Osteoblast (primary cell): ENCODE measurements around the gene EFHC1. TPM values are rescaled to one million over a fixed set of nuclear protein-coding genes. Genes with fewer than 3 reads are reported as not detected.

Experiments
- DNase-seq: peaks from one replicate; pipeline ENCODE4 v3.0.0; 2011; ENCODE audit warnings: low spot score, mixed read lengths; ENCODE audit not compliant: insufficient read length; ENCODE audit errors: missing footprints
- H2AFZ ChIP-seq: 2 replicates; pipeline ENCODE4 v1.6.0; 2011; ENCODE audit warnings: mild to moderate bottlenecking, low read length
- H3K27ac ChIP-seq: 2 replicates; pipeline ENCODE4 v1.5.1; 2011; ENCODE audit warnings: mild to moderate bottlenecking, low read depth, low read length, moderate library complexity
- H3K27me3 ChIP-seq: 2 replicates; pipeline ENCODE4 v1.6.0; 2012; ENCODE audit warnings: mild to moderate bottlenecking, control low read depth, inconsistent platforms, low read length, moderate library complexity; ENCODE audit not compliant: insufficient read depth
- H3K36me3 ChIP-seq: 2 replicates; pipeline ENCODE4 v1.5.1; 2011; ENCODE audit warnings: mild to moderate bottlenecking, low read length, control low read depth, moderate library complexity; ENCODE audit not compliant: insufficient read depth
- H3K4me1 ChIP-seq: 2 replicates; pipeline ENCODE4 v1.5.1; 2011; ENCODE audit warnings: mild to moderate bottlenecking, low read length, control low read depth, moderate library complexity; ENCODE audit not compliant: insufficient read depth
- H3K4me2 ChIP-seq: 2 replicates; pipeline ENCODE4 v1.6.0; 2011; ENCODE audit warnings: mild to moderate bottlenecking, low read length; ENCODE audit not compliant: insufficient read depth
- H3K4me3 ChIP-seq: fragments of 200-600 bp; sonication (generic); 3 replicates; pipeline ENCODE4 v1.5.1; 2012; ENCODE audit warnings: mild to moderate bottlenecking, low read length, inconsistent platforms; ENCODE audit not compliant: insufficient read depth
- H3K79me2 ChIP-seq: 2 replicates; pipeline ENCODE4 v1.6.0; 2012; ENCODE audit warnings: mild to moderate bottlenecking, low read length, control low read depth, inconsistent platforms; ENCODE audit not compliant: insufficient read depth
- H3K9me3 ChIP-seq: 2 replicates; pipeline ENCODE4 v1.5.1; 2011; ENCODE audit warnings: low read depth, low read length, control low read depth
- H4K20me1 ChIP-seq: 2 replicates; pipeline ENCODE4 v1.6.0; 2012; ENCODE audit warnings: mild to moderate bottlenecking, low read length, control low read depth; ENCODE audit not compliant: insufficient read depth
- CTCF ChIP-seq: IDR thresholded peaks from 2 replicates; pipeline ENCODE4 v1.5.1; 2011; ENCODE audit warnings: mild to moderate bottlenecking, low read depth, low read length, moderate library complexity; ENCODE audit errors: extremely low read depth
- total RNA-seq: library from RNA; depleted of rRNA; stranded (reverse); fragments of >200 nt; gene quantifications from 2 replicates; pipeline ENCODE4 v1.2.3, GENCODE V29; 2012

The EFHC1 gene
- total RNA-seq, 1 donor = 31.1 TPM

GRCh38 chr6:52548353-52548713 lies 128.2 kb downstream of the EFHC1 start:
- TF ChIP-seq CTCF = no peak
- Histone ChIP-seq H3K36me3 (peaks cover 47% of the 10 kb centered on the region), H3K79me2 (peaks cover 99% of the 10 kb centered on the region), H3K27me3 (no peaks in the 10 kb centered on the region), H2AFZ (no peak overlapping the region), H3K27ac (peak overlapping the region; percentile 82), H3K4me3 (no peak overlapping the region), H4K20me1 (peaks cover 11% of the 10 kb centered on the region), H3K4me2 (no peak overlapping the region), H3K4me1 (peaks cover 99% of the 10 kb centered on the region), H3K9me3 (no peaks in the 10 kb centered on the region)
- no peak for DNase-seq

GRCh38 chr6:52548999-52549398 lies 128.9 kb downstream of the EFHC1 start:
- Histone ChIP-seq H3K27ac (peak overlapping the region; percentile 82), H3K27me3 (no peaks in the 10 kb centered on the region), H3K9me3 (no peaks in the 10 kb centered on the region), H3K79me2 (peaks cover 100% of the 10 kb centered on the region), H3K4me1 (peaks cover 99% of the 10 kb centered on the region), H3K36me3 (peaks cover 46% of the 10 kb centered on the region), H4K20me1 (peaks cover 12% of the 10 kb centered on the region), H3K4me2 (no peak overlapping the region), H3K4me3 (no peak overlapping the region), H2AFZ (no peak overlapping the region)
- TF ChIP-seq CTCF = no peak
- no peak for DNase-seq

GRCh38 chr6:52549428-52549827 lies 129.3 kb downstream of the EFHC1 start:
- H2AFZ ChIP-seq = no peak overlapping the region
- no peaks in the 10 kb centered on the region for H3K27me3 ChIP-seq
- H3K79me2 ChIP-seq = peaks cover 100% of the 10 kb centered on the region
- H3K9me3 ChIP-seq = no peaks in the 10 kb centered on the region
- H4K20me1 ChIP-seq = peaks cover 12% of the 10 kb centered on the region
- H3K4me1 ChIP-seq = peaks cover 97% of the 10 kb centered on the region
- no peak for DNase-seq
- no peak for TF ChIP-seq CTCF
- no peak overlapping the region for H3K4me3 ChIP-seq
- H3K36me3 ChIP-seq = peaks cover 43% of the 10 kb centered on the region
- H3K27ac ChIP-seq = peak overlapping the region; percentile 82
- no peak overlapping the region for H3K4me2 ChIP-seq

DNA sequence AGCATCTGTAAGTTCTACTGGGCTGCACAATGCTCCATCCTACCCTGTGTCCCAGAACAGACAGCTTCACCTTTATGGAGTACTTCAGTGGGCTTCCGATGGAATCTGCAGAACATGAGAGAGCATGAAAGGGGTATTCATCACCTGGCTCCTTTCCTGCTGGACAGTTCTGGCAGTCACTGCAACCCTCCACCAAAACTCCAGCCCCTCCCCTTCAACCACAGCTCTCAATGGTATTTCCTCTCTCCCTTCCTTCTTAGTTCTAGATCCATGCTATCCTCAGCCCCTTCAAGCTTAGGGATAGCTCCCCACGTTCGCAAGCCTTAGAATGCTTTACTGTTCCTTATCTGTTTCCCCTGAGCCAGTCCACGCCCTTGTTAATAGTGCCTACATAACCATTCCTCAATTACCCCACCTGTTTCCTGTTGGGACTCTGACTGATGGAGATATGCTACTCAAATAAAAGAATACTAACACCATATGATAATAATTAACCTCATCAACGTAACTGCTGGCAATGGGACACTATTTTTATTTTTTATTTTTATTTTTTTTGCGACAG lies 130.0 kb downstream of the EFHC1 start:
- H4K20me1 ChIP-seq = peaks cover 12% of the 10 kb centered on the region
- H3K4me1 ChIP-seq = peaks cover 96% of the 10 kb centered on the region
- H3K4me2 ChIP-seq = no peak overlapping the region
- H3K4me3 ChIP-seq = no peak overlapping the region
- no peak overlapping the region for H2AFZ ChIP-seq
- no peaks in the 10 kb centered on the region for H3K27me3 ChIP-seq
- no peak for DNase-seq
- peaks cover 39% of the 10 kb centered on the region for H3K36me3 ChIP-seq
- TF ChIP-seq CTCF = no peak
- peak overlapping the region; percentile 82 for H3K27ac ChIP-seq
- peaks cover 100% of the 10 kb centered on the region for H3K79me2 ChIP-seq
- no peaks in the 10 kb centered on the region for H3K9me3 ChIP-seq
